HEK293 (cell line): Measurements from ENCODE around the gene SLC44A5.

Experiments
- CTCF ChIP-seq: fragments of 450-650 bp; formaldehyde crosslinking; IDR thresholded peaks from 2 replicates; pipeline ENCODE4 v1.5.1; 2016; ENCODE audit warnings: missing biosample characterization, missing genetic modification characterization
- HOXA7 ChIP-seq: sonication (generic); formaldehyde crosslinking; IDR thresholded peaks from 2 replicates; pipeline ENCODE4 v1.8.1; 2022; ENCODE audit warnings: missing genetic modification reagents, borderline replicate concordance
- ZBTB21 ChIP-seq: fragments of 450-650 bp; formaldehyde crosslinking; IDR thresholded peaks from 2 replicates; pipeline ENCODE4 v1.5.1; 2017; ENCODE audit warnings: missing biosample characterization, missing genetic modification characterization
- ZNF133 ChIP-seq: fragments of 450-650 bp; formaldehyde crosslinking; IDR thresholded peaks from 2 replicates; pipeline ENCODE4 v1.5.1; 2016; ENCODE audit warnings: missing biosample characterization, missing genetic modification characterization
- ZNF221 ChIP-seq: fragments of 450-650 bp; formaldehyde crosslinking; IDR thresholded peaks from 2 replicates; pipeline ENCODE4 v1.5.1; 2017; ENCODE audit warnings: missing biosample characterization, missing genetic modification characterization, borderline replicate concordance
- TF ChIP-seq, protein P1 (sequence below): fragments of 450-650 bp; formaldehyde crosslinking; IDR thresholded peaks from 2 replicates; pipeline ENCODE4 v1.5.1; 2016; ENCODE audit warnings: missing biosample characterization, missing genetic modification characterization

DNA sequence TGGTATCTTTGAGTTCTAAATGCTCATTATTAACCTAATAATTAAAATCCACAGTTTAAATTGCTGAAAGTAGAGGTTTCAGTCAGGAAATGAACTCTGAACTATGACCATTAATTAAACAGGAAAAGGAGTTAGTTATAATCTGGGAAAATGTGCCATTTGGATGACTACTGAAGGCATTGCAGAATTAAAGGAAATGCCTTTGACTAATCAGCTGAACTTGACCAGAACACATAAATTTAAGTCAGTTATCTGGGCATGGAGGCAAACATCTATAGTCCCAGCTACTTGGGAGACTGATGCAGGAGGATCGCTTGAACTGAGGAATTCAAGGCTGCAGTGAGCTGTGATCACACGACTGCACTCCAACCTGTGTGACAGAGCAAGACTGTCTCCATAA is 31.9 kb downstream of the SLC44A5 start:
- no peak for TF ChIP-seq HOXA7
- no peak for TF ChIP-seq ZBTB21 (tag by site-specific recombination)
- no peak for TF ChIP-seq CTCF
- TF ChIP-seq, protein P1, sequence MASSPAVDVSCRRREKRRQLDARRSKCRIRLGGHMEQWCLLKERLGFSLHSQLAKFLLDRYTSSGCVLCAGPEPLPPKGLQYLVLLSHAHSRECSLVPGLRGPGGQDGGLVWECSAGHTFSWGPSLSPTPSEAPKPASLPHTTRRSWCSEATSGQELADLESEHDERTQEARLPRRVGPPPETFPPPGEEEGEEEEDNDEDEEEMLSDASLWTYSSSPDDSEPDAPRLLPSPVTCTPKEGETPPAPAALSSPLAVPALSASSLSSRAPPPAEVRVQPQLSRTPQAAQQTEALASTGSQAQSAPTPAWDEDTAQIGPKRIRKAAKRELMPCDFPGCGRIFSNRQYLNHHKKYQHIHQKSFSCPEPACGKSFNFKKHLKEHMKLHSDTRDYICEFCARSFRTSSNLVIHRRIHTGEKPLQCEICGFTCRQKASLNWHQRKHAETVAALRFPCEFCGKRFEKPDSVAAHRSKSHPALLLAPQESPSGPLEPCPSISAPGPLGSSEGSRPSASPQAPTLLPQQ (tag by site-specific recombination), result no peak
- no peak for TF ChIP-seq ZNF133 (tag by site-specific recombination)
- no peak for TF ChIP-seq ZNF221 (tag by site-specific recombination)
